Measurements from ENCODE around the gene NOL6. TPM values are rescaled to one million over a fixed set of nuclear protein-coding genes. Genes with fewer than 3 reads are reported as not detected.

Gene NOL6
- total and polyA plus RNA-seq, 2 of the 13 experiments (the other 11 are each of a cell fraction or from before 2014, with no cell fraction given) = 17.0 to 30.2 TPM

DNA sequence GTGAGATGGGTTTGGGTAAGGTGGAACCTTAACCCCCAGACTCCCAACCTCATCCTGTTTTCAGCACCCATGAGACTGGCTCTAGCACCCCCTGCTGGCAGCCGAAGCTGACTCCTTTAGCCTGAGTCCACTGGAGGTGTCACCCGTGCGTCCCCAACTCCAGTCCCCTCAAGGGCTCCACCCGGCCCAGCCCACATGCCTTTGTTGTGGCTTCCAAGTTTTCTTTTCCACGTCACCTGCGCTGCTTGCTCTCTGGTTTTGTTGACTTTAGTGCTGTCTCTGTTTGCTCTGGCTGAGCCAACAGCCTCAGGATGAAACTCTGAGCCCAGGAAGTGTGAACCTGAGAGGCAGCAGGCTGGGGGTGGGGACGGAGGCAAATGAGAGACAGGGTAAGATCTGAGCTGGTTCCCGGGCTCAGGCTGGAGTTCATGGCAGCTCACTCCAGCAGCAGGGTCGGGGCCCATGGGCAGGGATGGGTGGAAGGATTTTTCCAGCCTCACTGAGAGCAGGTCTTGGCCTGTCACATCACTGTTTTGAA lies 58.2 kb downstream of the NOL6 start (continued):
- TF ChIP-seq, protein P1, sequence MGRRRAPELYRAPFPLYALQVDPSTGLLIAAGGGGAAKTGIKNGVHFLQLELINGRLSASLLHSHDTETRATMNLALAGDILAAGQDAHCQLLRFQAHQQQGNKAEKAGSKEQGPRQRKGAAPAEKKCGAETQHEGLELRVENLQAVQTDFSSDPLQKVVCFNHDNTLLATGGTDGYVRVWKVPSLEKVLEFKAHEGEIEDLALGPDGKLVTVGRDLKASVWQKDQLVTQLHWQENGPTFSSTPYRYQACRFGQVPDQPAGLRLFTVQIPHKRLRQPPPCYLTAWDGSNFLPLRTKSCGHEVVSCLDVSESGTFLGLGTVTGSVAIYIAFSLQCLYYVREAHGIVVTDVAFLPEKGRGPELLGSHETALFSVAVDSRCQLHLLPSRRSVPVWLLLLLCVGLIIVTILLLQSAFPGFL (CRISPR knock-in tag; IDR thresholded peaks at IDR 0.05) = no peak
- TF ChIP-seq HMG20A (CRISPR knock-in tag; IDR thresholded peaks at IDR 0.05; ENCODE audit: borderline replicate concordance) (peak; percentile 99), CHCHD3 (CRISPR knock-in tag; IDR thresholded peaks at IDR 0.05) (0 out of 2 replicates have a peak, but pooled peaks have one; percentile 78), ZFP36L1 (CRISPR knock-in tag; IDR thresholded peaks at IDR 0.05) (peak; percentile 99), NR3C1 (CRISPR knock-in tag; IDR thresholded peaks at IDR 0.05) (no peak), CBX5 (CRISPR knock-in tag; IDR thresholded peaks at IDR 0.05; ENCODE audit: borderline replicate concordance) (peak; percentile 93), IKZF1 (IDR thresholded peaks at IDR 0.05) (no peak), ZNF776 (CRISPR knock-in tag; IDR thresholded peaks at IDR 0.05) (peak; percentile 28; the same call in 1 of the 2 replicates), HOXA7 (CRISPR knock-in tag; IDR thresholded peaks at IDR 0.05) (no peak), HNF4G (IDR thresholded peaks at IDR 0.05; ENCODE audit: borderline replicate concordance, low read depth, low read length) (peak; percentile 84), HNF4G (CRISPR knock-in tag; IDR thresholded peaks at IDR 0.05; ENCODE audit: borderline replicate concordance, low read depth) (peak; percentile 84; the same call in 1 of the 2 replicates), ZNF20 (CRISPR knock-in tag; IDR thresholded peaks at IDR 0.05) (no peak), ZNF782 (CRISPR knock-in tag; IDR thresholded peaks at IDR 0.05; ENCODE audit: borderline replicate concordance) (peak; percentile 50; the same call in 1 of the 2 replicates), ZNF383 (CRISPR knock-in tag; IDR thresholded peaks at IDR 0.05; ENCODE audit: borderline replicate concordance) (no peak), SETDB1 (CRISPR knock-in tag; IDR thresholded peaks at IDR 0.05; ENCODE audit: borderline replicate concordance) (no peak), ZNF724P (CRISPR knock-in tag; IDR thresholded peaks at IDR 0.05; ENCODE audit: borderline replicate concordance) (0 out of 2 replicates have a peak, but pooled peaks have one; percentile 36), SRSF1 (optimal IDR thresholded peaks at IDR 0.05; ENCODE audit: low read depth, low read length) (no peak)
- TF ChIP-seq, protein P2, sequence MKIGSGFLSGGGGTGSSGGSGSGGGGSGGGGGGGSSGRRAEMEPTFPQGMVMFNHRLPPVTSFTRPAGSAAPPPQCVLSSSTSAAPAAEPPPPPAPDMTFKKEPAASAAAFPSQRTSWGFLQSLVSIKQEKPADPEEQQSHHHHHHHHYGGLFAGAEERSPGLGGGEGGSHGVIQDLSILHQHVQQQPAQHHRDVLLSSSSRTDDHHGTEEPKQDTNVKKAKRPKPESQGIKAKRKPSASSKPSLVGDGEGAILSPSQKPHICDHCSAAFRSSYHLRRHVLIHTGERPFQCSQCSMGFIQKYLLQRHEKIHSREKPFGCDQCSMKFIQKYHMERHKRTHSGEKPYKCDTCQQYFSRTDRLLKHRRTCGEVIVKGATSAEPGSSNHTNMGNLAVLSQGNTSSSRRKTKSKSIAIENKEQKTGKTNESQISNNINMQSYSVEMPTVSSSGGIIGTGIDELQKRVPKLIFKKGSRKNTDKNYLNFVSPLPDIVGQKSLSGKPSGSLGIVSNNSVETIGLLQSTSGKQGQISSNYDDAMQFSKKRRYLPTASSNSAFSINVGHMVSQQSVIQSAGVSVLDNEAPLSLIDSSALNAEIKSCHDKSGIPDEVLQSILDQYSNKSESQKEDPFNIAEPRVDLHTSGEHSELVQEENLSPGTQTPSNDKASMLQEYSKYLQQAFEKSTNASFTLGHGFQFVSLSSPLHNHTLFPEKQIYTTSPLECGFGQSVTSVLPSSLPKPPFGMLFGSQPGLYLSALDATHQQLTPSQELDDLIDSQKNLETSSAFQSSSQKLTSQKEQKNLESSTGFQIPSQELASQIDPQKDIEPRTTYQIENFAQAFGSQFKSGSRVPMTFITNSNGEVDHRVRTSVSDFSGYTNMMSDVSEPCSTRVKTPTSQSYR (CRISPR knock-in tag; IDR thresholded peaks at IDR 0.05; ENCODE audit: borderline replicate concordance) = peak; percentile 99
- TF ChIP-seq, protein P3, sequence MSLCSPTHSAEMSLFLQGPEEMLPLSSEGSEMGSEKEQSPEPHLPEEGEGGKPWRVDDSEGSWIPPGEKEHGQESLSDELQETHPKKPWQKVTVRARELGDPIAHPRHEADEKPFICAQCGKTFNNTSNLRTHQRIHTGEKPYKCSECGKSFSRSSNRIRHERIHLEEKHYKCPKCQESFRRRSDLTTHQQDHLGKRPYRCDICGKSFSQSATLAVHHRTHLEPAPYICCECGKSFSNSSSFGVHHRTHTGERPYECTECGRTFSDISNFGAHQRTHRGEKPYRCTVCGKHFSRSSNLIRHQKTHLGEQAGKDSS (CRISPR knock-in tag; IDR thresholded peaks at IDR 0.05; ENCODE audit: borderline replicate concordance, low read depth) = peak; percentile 83; the same call in 1 of the 2 replicates
- TF ChIP-seq, protein P4, sequence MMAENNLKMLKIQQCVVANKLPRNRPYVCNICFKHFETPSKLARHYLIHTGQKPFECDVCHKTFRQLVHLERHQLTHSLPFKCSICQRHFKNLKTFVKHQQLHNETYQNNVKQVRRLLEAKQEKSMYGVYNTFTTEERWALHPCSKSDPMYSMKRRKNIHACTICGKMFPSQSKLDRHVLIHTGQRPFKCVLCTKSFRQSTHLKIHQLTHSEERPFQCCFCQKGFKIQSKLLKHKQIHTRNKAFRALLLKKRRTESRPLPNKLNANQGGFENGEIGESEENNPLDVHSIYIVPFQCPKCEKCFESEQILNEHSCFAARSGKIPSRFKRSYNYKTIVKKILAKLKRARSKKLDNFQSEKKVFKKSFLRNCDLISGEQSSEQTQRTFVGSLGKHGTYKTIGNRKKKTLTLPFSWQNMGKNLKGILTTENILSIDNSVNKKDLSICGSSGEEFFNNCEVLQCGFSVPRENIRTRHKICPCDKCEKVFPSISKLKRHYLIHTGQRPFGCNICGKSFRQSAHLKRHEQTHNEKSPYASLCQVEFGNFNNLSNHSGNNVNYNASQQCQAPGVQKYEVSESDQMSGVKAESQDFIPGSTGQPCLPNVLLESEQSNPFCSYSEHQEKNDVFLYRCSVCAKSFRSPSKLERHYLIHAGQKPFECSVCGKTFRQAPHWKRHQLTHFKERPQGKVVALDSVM (CRISPR knock-in tag; IDR thresholded peaks at IDR 0.05) = peak; percentile 87
- TF ChIP-seq, protein P5, sequence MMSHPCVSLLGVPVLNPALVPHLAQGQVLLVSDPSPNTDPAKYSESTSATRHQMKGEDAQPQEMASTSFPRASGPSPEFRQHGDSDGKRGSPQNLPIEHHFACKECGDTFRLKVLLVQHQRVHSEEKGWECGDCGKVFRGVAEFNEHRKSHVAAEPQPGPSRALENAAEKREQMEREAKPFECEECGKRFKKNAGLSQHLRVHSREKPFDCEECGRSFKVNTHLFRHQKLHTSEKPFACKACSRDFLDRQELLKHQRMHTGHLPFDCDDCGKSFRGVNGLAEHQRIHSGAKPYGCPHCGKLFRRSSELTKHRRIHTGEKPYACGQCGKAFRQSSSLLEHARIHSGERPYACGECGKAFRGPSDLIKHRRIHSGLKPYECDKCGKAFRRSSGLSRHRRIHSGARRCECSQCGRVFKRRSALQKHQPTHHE (CRISPR knock-in tag; IDR thresholded peaks at IDR 0.05; ENCODE audit: borderline replicate concordance) = no peak; the same call in 1 of the 2 replicates
- TF ChIP-seq, protein P6, sequence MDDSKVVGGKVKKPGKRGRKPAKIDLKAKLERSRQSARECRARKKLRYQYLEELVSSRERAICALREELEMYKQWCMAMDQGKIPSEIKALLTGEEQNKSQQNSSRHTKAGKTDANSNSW (CRISPR knock-in tag; IDR thresholded peaks at IDR 0.05; ENCODE audit: borderline replicate concordance) = no peak

Data from HepG2 (cell line).